ENCODE results near the gene GRM2. TPM values are rescaled to one million over a fixed set of nuclear protein-coding genes. Genes with fewer than 3 reads are reported as not detected.

The GRM2 gene
- total RNA-seq, 1 donor from 2014 or later, result not detected

GRCh38 chr3:51706021-51706485 lies 815 bp upstream of the GRM2 start:
- intact Hi-C loops (cut with DNase I), result no loop called here
- H3K4me1 ChIP-seq, result no peaks in the 10 kb centered on the region
- H3K27ac ChIP-seq, result no peak overlapping the region
- H3K9me3 ChIP-seq, result no peaks in the 10 kb centered on the region
- H3K4me3 ChIP-seq, result no peak overlapping the region
- H3K36me3 ChIP-seq, result peaks cover 9 to 36% of the 10 kb centered on the region in 2 donors
- no peak for TF ChIP-seq CTCF (IDR thresholded peaks at IDR 0.05)
- no peak for DNase-seq (ENCODE audit: low spot score in 2 of 2)
- H3K27me3 ChIP-seq, result no peaks in the 10 kb centered on the region

GRCh38 chr3:51708216-51708845 lies 1.5 kb downstream of the GRM2 start:
- Histone ChIP-seq H3K36me3 (peaks cover 3 to 15% of the 10 kb centered on the region in 2 donors), H3K4me1 (no peaks in the 10 kb centered on the region), H3K27me3 (no peaks in the 10 kb centered on the region), H3K4me3 (no peak overlapping the region), H3K27ac (no peak overlapping the region), H3K9me3 (no peaks in the 10 kb centered on the region)
- no peak for DNase-seq (ENCODE audit: low spot score in 2 of 2)
- intact Hi-C loops (cut with DNase I), result no loop called here
- no peak for TF ChIP-seq CTCF (IDR thresholded peaks at IDR 0.05)

GRCh38 chr3:51709004-51709420 lies 2.1 kb downstream of the GRM2 start:
- no peaks in the 10 kb centered on the region for H3K27me3 ChIP-seq
- DNase-seq (ENCODE audit: low spot score in 2 of 2), result no peak
- H3K4me3 ChIP-seq, result no peak overlapping the region
- no peaks in the 10 kb centered on the region for H3K9me3 ChIP-seq
- no peak for TF ChIP-seq CTCF (IDR thresholded peaks at IDR 0.05)
- no peak overlapping the region for H3K27ac ChIP-seq
- intact Hi-C loops (cut with DNase I), result no loop called here
- H3K4me1 ChIP-seq, result no peaks in the 10 kb centered on the region
- peaks cover 0 to 8% of the 10 kb centered on the region in 2 donors for H3K36me3 ChIP-seq

- H3K9me3 ChIP-seq, result no peaks in the 10 kb centered on the region
- no peak overlapping the region for H3K27ac ChIP-seq
- H3K4me1 ChIP-seq, result no peaks in the 10 kb centered on the region
- intact Hi-C loops (cut with DNase I), result no loop called here
- peaks cover 0 to 2% of the 10 kb centered on the region in 2 donors for H3K36me3 ChIP-seq
- H3K4me3 ChIP-seq, result no peak overlapping the region
- no peak for TF ChIP-seq CTCF (IDR thresholded peaks at IDR 0.05)
- no peaks in the 10 kb centered on the region for H3K27me3 ChIP-seq
- peak in 1 of 2 donors; percentile 21 for DNase-seq (ENCODE audit: low spot score in 2 of 2)
These were observed 2.8 kb downstream of the GRM2 start for GRCh38 chr3:51709675-51710074.

GRCh38 chr3:51710631-51711351 lies 3.9 kb downstream of the GRM2 start:
- Histone ChIP-seq H3K9me3 (no peaks in the 10 kb centered on the region), H3K4me3 (no peak overlapping the region), H3K4me1 (no peaks in the 10 kb centered on the region), H3K27me3 (no peaks in the 10 kb centered on the region), H3K27ac (no peak overlapping the region), H3K36me3 (no peaks in the 10 kb centered on the region)
- TF ChIP-seq CTCF (IDR thresholded peaks at IDR 0.05), result no peak
- intact Hi-C loops (cut with DNase I), result no loop called here
- DNase-seq (ENCODE audit: low spot score in 2 of 2), result peak in 1 of 2 donors; percentile 41
